Measurements from ENCODE around the gene SYNE1.
"Not testable (repeated sequence)": the region's sequence is repeated elsewhere in the genome, so short reads cannot be mapped to it uniquely, and the experiment has no call there.

SYNE1 gene

GRCh38 chr6:152637296-152638047 lies at the start of gene SYNE1:
Gene SYNE1, minus strand, starts transcription at chr6:152637362. Its CDS starts 9,031 bp downstream, at chr6:152628331.
- DNase-seq (ENCODE audit: low read depth in 2 of 2): no peak

GRCh38 chr6:152685819-152686218 lies 48.7 kb upstream of the SYNE1 start:
- no peak for DNase-seq (ENCODE audit: low read depth in 2 of 2)

GRCh38 chr6:152682935-152683334 lies 45.8 kb upstream of the SYNE1 start:
- not testable (repeated sequence) for DNase-seq (ENCODE audit: low read depth in 2 of 2)

GRCh38 chr6:152682141-152682540 lies 45.0 kb upstream of the SYNE1 start:
- no peak for DNase-seq (ENCODE audit: low read depth in 2 of 2)

GRCh38 chr6:152680879-152681517 lies 43.8 kb upstream of the SYNE1 start:
- DNase-seq (ENCODE audit: low read depth in 2 of 2): no peak

- no peak for DNase-seq (ENCODE audit: low read depth in 2 of 2)
These were observed 43.0 kb upstream of the SYNE1 start for GRCh38 chr6:152680151-152680550.

GRCh38 chr6:152673236-152673635 lies 36.1 kb upstream of the SYNE1 start:
- DNase-seq (ENCODE audit: low read depth in 2 of 2): no peak

GRCh38 chr6:152671171-152671570 lies 34.0 kb upstream of the SYNE1 start:
- no peak for DNase-seq (ENCODE audit: low read depth in 2 of 2)

- no peak for DNase-seq (ENCODE audit: low read depth in 2 of 2)
These were observed 32.7 kb upstream of the SYNE1 start for GRCh38 chr6:152669895-152670294.

GRCh38 chr6:152661776-152662175 lies 24.6 kb upstream of the SYNE1 start:
- no peak for DNase-seq (ENCODE audit: low read depth in 2 of 2)

- DNase-seq (ENCODE audit: low read depth in 2 of 2): no peak
These were observed 14.8 kb upstream of the SYNE1 start for GRCh38 chr6:152651986-152652385.

- no peak for DNase-seq (ENCODE audit: low read depth in 2 of 2)
These were observed 10.9 kb upstream of the SYNE1 start for GRCh38 chr6:152648105-152648504.

GRCh38 chr6:152646732-152647131 lies 9.6 kb upstream of the SYNE1 start:
- not testable (repeated sequence) for DNase-seq (ENCODE audit: low read depth in 2 of 2)

GRCh38 chr6:152642578-152643375 lies 5.6 kb upstream of the SYNE1 start:
- DNase-seq (ENCODE audit: low read depth in 2 of 2): no peak

GRCh38 chr6:152636609-152637295 lies 410 bp downstream of the SYNE1 start:
- no peak for DNase-seq (ENCODE audit: low read depth in 2 of 2)

GRCh38 chr6:152636021-152636608 lies 1.0 kb downstream of the SYNE1 start:
- no peak for DNase-seq (ENCODE audit: low read depth in 2 of 2)

GRCh38 chr6:152634773-152635172 lies 2.4 kb downstream of the SYNE1 start:
- no peak for DNase-seq (ENCODE audit: low read depth in 2 of 2)

- DNase-seq (ENCODE audit: low read depth in 2 of 2): no peak
These were observed 4.9 kb downstream of the SYNE1 start for GRCh38 chr6:152632121-152632782.

GRCh38 chr6:152631376-152631775 lies 5.8 kb downstream of the SYNE1 start:
- no peak for DNase-seq (ENCODE audit: low read depth in 2 of 2)

- DNase-seq (ENCODE audit: low read depth in 2 of 2): no peak
These were observed 6.3 kb downstream of the SYNE1 start for GRCh38 chr6:152630832-152631231.

- DNase-seq (ENCODE audit: low read depth in 2 of 2): no peak
These were observed 11.9 kb downstream of the SYNE1 start for GRCh38 chr6:152625213-152625612.
